ENCODE measurements around the gene PBX1. TPM values are rescaled to one million over a fixed set of nuclear protein-coding genes. Genes with fewer than 3 reads are reported as not detected.

Gene PBX1
- total and polyA plus RNA-seq, 2 donors (not counting 3 experiments of a cell fraction or from before 2014, with no cell fraction given), result 10.7 to 24.1 TPM

- DNase-seq (ENCODE audit: low read depth, low spot score) (no peak), FAIRE-seq (no peak)
- Histone ChIP-seq H3K4me3 (replicated peaks in 1 of 3; ENCODE audit: insufficient read depth in 1 of 3, low read depth in 1 of 3, low read length in 3 of 3) (no peak overlapping the region), H4K20me1 (replicated peaks; ENCODE audit: control insufficient read depth, extremely low read depth, insufficient read depth, low read length) (no peaks in the 10 kb centered on the region), H3K79me2 (ENCODE audit: control insufficient read depth, insufficient read depth, low read length) (no peaks in the 10 kb centered on the region), H3K4me2 (ENCODE audit: insufficient read depth, low read length) (no peak overlapping the region), H2AFZ (ENCODE audit: low read depth, low read length) (no peak overlapping the region), H3K36me3 (ENCODE audit: control insufficient read depth in 2 of 2, extremely low read depth in 1 of 2, insufficient read depth in 2 of 2, low read length in 2 of 2) (no peaks in the 10 kb centered on the region), H3K4me1 (ENCODE audit: control insufficient read depth, extremely low read depth, insufficient read depth, low read length) (peaks cover 7% of the 10 kb centered on the region), H3K27me3 (ENCODE audit: control insufficient read depth in 2 of 2, insufficient read depth in 2 of 2, low read length in 2 of 2) (no peaks in the 10 kb centered on the region), H3K9me1 (replicated peaks; ENCODE audit: control insufficient read depth, extremely low read depth, insufficient read depth, low read length) (no peaks in the 10 kb centered on the region), H3K9ac (replicated peaks; ENCODE audit: extremely low read depth, insufficient read depth, low read length) (no peak overlapping the region), H3K27ac (ENCODE audit: insufficient read depth, low read depth, low read length) (no peak overlapping the region), H3K9me3 (replicated peaks; ENCODE audit: control insufficient read depth, insufficient read depth, low read length) (no peaks in the 10 kb centered on the region)
- dilution Hi-C loops (cut with MboI; ENCODE audit: extremely low pct_ligation_motif_present, low sequenced_read_pairs) (no loop called here), intact Hi-C loops (cut with micrococcal nuclease) (no loop called here)
- POLR2A ChIA-PET, result no interaction called here
- TF ChIP-seq CTCF (IDR thresholded peaks at IDR 0.05; ENCODE audit: extremely low read depth in 1 of 2, insufficient read depth in 1 of 2, low read depth in 1 of 2, low read length in 2 of 2), result no peak
- no peak for TF ChIP-seq FOS (IDR thresholded peaks at IDR 0.05; ENCODE audit: borderline replicate concordance, insufficient read depth, low read length)
- TF ChIP-seq EZH2 (IDR thresholded peaks at IDR 0.05; ENCODE audit: borderline replicate concordance, low read depth, low read length, severe bottlenecking), result no peak
- TF ChIP-seq JUN (IDR thresholded peaks at IDR 0.05; ENCODE audit: borderline replicate concordance, insufficient read depth, insufficient read length, low read depth), result no peak
- no peak for TF ChIP-seq MYC (IDR thresholded peaks at IDR 0.05; ENCODE audit: low read depth, low read length)
- TF ChIP-seq MAX (IDR thresholded peaks at IDR 0.05; ENCODE audit: insufficient read depth, insufficient read length), result no peak
- TF ChIP-seq GATA2 (IDR thresholded peaks at IDR 0.05; ENCODE audit: insufficient read depth, insufficient read length, low read depth, low read length), result no peak
- no peak for TF ChIP-seq POLR2A (IDR thresholded peaks at IDR 0.05; ENCODE audit: low read depth, low read length)
- no peak for TF ChIP-seq POLR2AphosphoS5 (IDR thresholded peaks at IDR 0.05; ENCODE audit: insufficient read depth, low read depth, low read length)
- CTCF ChIA-PET, result no interaction called here
- no TSS peak for BruUV-seq (replicated peaks)
These were observed 50.1 kb downstream of the PBX1 start for GRCh38 chr1:164609089-164609488.
